GM23248 (cell line): ENCODE data around the gene NEK6.

Experiments
- EZH2 ChIP-seq: fragments of 200-600 bp; sonication (generic); IDR thresholded peaks from 2 replicates; pipeline ENCODE4 v1.6.1; 2018; ENCODE audit warnings: antibody characterized with exemption, mild to moderate bottlenecking; ENCODE audit not compliant: insufficient read depth, poor library complexity, severe bottlenecking
- EZH2phosphoT487 ChIP-seq: fragments of 200-600 bp; sonication (generic); IDR thresholded peaks from 2 replicates; pipeline ENCODE4 v1.6.1; 2018; ENCODE audit warnings: antibody characterized with exemption, moderate library complexity, mild to moderate bottlenecking, low read depth; ENCODE audit not compliant: insufficient read depth

DNA sequence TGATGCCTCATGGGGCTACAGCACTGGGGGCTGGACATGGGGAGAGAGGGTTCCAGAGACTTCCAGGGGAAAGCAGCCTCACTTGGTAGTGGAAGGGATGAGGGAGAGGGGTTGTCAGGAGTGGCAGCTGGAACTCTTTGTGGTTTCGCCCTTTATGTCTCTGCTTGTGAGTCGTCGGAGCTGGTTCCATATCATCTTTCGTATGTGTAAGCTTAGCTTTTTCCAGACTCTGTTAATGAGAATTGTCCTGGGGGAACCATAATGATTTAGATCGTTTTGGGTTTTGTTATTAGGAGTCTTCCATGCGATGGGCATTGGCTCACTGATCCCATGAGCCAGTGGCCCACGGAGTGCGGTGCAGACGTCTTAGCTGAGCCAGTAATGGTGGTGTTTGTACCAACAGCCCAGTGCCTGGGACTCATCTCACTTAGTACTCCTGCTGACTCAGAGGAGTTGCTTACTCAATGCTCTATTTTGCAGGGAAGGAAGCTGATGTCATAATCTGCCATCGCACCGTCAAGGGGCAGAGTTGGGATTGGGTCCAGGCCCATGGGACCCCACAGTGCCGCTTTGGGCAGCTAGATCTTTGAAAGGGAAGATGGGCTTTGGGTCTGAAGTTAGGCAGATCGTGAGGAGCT is 48.5 kb downstream of the NEK6 start:
- TF ChIP-seq EZH2: no peak
- no peak for TF ChIP-seq EZH2phosphoT487
